Stimulated activated naive CD8-positive, alpha-beta T cell treated with anti-CD3 and anti-CD28 coated beads, Interleukin-15, Interleukin-2, amounts not matched to agents 100 U/mL and 50 U/mL, for 24 hours (primary cell): ENCODE measurements around the gene CRYGN.

ENCODE experiments used
- ATAC-seq: fragments of 150-1000 bp; cut with Tn5 transposase; one replicate; pipeline ENCODE4 v1.10.0; 2021
- DNase-seq: peaks from one replicate; pipeline ENCODE4 v3.0.0; 2021

The CRYGN gene, protein sequence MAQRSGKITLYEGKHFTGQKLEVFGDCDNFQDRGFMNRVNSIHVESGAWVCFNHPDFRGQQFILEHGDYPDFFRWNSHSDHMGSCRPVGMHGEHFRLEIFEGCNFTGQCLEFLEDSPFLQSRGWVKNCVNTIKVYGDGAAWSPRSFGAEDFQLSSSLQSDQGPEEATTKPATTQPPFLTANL

DNA sequence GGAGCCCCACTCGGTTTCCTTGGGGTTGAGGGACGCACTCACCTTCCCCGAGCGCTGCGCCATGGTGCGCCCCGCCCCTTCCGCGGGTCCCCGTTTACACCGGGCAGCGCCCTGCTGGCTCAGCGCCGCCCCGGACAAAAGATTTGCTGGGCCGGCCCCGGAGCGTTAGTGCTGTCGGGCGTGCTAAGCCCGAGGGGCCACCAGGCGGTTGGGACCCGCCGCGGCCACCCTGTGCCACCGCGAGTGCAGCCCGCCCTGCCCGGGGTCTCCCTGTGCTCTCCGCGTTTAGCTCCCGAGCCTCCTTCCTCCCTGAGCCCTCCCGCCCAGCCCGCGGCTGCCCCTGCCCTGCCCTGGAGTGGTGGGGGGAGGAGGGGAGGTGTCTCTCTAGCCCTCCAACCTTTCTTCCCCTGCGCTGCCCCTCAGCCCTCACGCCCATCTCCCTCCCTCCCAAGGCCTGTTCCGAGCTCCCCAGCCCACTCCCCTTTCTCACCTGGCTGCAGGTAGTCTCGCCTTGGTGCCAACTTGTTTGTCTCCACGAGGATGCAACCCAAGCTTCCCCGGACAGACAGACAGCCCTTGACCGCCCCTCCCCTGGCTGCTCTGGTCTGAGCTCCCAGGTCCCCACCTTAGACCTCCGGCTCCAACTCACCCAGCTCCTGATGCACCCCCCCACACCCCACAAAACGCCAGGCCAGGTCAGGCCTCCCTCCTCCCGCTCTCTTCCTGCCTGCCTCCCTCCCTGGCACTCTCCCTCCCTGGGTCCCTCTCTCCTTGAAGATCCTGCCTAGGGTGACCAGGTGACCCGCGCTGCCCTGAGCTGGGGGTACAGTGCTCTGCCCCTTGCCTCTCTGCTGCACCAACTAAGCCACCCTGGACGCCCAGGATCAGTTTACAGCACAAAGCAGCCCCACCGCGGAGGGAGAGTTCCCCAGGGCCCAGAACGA lies at the start of gene CRYGN:
CRYGN (minus strand) TSS at position 287 of the 944 bp plus-strand sequence; CDS start at position 63, 224 bp downstream.
- ATAC-seq (no peak), DNase-seq (no peak)

DNA sequence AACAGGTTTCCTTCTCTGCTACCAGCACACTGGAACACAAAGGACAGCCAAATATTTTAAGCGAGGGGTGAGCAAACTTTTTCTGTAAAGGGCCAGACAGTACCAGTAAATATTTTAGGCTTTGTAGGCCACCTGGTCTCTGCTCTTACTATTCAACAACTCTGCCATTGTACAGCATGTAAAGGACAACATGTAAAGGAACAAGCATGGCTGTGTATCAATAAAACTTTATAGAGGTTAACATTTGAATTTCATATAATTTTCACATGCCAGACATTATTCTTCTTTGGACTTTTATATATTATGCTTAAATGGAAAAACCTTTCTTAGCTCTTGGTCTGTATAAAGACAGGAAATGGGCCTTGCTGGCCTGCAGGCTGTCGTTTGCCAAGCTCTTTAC lies 49.6 kb upstream of the CRYGN start:
- no peak for DNase-seq
- ATAC-seq = no peak

DNA sequence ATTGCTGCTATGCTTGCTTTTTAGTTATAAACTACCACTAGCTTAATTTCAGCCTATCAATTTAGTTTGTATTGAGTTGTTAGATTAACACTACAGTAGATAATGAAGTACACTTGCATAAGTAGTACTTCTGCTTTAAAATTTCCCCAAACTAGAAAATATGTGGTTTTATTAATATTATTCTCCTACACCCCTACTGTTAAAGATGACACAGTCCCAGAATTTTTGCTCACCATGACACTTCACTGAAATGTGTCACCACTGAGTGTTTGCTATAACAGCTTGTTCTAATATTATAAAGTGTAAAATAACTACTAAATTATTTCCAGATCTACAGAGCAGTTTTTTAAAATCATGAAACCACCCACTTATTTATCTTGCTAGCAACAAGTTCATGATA lies 48.2 kb upstream of the CRYGN start:
- DNase-seq (no peak), ATAC-seq (no peak)

DNA sequence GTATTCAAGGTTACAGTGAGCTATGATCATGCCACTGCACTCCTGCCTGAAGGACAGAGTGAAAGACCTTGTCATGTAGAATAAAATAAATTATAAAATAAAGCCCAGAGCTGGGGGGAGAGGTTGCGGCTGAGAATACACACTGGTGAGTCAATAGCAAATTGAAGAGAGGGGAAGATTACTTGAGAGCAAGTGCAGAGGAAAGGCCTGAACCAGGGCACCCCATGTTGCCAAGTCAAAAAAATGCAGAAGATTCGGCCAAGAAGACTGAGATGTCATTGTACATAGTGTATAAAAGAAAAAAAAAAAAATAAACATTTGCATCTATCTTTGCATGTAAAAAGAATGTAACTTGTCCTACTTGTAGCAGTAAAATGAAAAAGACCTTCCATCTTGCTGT lies 47.3 kb upstream of the CRYGN start:
- DNase-seq = no peak

DNA sequence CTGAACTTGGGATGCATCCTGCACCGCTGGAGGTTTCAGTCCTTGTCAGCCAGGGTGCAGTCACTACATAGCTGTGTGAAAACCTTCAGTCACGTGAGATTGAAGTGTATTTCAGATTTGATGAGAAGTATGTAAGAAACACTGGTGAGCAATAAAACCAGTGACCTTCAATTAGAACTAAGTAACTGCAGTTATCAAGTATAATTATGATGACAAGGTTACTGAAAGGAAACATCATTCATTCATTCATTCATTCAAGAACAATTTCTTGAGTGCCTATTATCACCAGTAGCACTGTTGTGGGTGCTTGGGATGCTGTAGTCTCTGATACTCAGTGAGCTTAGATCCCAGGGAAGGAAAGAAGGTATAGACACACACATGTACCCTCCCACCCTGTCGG lies 46.1 kb upstream of the CRYGN start:
- DNase-seq = no peak
- no peak for ATAC-seq

More for the DNA sequence above, 47.3 kb upstream of the CRYGN start:
- ATAC-seq = no peak

DNA sequence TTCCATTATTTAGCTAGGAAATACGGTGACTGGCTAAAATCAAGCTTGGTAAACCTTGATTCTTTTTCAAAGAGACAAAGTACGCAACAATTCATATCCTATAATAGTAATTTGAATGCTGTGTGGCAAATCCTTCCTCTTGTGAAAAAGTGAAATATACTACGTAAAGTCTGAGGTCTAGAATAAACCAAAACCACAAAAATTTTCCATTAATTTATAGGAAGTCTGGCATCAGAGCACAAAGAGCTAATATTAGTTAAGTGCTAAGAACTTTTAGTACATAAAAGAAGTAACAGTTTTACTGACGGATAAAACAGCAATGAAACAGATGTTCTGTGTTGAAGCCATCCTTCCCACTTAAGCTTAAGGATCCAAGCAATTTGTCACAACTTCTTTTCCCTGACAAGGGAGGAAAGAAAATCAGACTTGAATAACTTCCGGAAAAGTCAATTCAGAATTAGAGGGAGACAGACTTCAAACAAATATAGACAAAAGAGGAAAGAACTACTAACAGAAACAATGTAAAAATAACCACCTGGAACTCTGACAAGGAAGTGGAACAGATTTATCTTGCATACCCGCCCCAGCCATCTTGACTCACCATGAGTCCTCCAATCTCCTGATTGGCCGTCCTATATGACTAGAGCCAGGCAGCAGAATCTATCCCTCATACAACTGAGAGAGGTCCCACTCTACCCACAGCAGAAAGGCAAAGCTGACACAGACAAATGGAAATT lies 45.2 kb upstream of the CRYGN start:
- peak; percentile 28 for DNase-seq
- ATAC-seq = peak; percentile 94

DNA sequence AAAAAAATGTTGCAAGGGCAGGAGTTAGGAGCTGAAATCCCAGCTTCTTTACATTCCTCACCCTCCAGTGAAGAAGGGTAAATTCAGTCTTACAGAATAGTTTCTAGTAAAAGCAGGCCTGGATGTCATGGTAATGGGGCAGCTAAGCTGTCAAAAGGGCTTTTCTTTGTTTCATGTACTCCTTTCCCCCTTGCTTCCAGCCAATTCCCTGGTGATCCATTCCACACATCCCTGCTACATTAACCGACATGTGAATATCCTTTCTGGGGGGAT lies 43.7 kb upstream of the CRYGN start:
- ATAC-seq (no peak), DNase-seq (no peak)

DNA sequence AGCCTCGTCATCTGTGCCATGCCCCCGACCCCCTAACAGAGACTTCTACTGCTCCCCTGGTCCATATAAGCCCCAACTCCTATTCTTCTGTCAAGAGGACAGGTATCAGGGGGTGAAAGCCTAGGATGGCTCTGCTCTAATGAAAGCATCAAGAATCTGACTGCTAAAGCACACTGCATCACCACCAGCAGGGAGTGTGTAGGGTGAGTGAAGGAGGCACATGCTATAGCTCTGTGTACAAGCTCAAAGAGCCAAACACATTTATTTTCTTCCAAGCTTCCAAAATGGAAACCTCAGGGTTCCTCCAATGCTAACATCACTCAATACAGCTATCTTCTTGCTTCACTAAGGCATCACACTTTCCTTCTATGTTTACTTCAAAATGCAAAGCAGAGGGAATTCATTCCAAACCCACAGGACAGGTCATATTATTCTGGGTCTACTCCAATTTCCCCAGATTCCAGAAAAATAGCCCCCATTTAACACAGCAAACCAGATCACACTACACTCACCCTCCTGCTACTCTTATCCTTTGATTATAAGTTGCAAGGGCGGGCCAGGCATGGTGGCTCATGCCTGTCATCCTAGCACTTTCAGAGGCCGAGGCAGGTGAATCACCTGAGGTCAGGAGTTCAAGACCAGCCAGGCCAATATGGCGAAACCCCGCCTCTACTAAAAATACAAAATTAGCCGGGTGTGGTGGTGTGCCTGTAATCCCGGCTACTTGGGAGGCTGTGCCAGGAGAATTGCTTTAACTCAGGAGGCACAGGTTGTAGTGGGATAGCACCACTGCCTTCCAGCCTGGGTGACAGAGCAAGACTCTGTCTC lies 43.2 kb upstream of the CRYGN start:
- ATAC-seq = no peak
- DNase-seq = no peak

DNA sequence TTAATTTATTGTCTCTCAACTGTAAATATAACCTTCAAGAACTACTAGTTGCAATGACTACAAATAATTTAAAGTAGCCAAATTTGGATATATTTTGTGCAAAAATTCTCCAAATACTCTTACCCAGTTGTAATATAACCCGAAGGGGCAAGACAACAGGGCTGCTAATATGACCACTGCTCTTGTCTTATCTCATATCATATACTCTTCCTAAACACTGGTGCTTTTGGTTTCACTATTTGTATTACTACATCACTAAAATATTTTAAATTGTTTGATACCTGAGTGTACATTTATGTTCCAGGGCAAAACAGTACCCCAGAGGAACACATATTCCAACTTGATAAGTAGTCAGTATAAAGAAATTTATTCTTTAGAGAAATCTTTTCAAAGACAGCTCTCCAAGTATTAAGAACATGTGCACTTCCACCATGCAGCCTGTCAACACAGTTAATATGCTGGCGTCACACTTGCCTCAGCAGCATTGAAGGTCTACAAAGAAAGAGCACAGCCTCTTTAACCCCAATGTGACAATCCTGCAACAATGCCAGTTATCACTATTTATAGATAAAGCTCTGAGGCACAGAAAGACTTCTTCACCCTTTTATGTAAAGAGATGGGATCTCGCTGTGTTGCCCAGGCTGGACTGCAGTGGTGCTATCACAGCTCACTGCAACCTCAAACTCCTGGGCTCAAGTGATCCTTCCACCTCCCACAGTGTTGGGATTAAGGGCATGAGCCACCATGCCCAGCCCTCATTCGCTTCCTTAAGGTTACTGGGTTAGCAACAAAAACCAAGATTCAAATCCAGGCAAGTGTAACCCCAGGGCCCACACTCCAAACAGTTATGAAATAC lies 41.9 kb upstream of the CRYGN start:
- ATAC-seq (no peak), DNase-seq (no peak)

DNA sequence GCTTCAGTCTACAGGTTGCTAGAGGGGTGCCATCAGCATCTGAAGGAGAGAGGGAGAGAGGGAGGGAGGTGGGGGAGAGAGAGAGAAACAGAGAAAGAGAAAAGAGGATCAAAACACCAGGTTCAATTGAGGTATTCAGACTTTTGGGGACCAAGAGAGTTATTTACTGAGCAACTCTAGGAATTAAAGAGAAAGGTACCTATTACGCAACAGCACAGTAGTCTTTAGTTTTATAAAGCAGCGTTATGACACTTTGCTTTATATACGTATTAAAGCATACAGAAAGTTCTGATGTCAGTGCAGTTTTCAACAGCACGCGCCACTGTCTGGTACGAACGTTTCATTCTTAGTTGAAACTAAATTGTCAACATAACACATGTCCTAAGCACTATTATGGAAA lies 37.9 kb upstream of the CRYGN start:
- ATAC-seq (no peak), DNase-seq (no peak)

DNA sequence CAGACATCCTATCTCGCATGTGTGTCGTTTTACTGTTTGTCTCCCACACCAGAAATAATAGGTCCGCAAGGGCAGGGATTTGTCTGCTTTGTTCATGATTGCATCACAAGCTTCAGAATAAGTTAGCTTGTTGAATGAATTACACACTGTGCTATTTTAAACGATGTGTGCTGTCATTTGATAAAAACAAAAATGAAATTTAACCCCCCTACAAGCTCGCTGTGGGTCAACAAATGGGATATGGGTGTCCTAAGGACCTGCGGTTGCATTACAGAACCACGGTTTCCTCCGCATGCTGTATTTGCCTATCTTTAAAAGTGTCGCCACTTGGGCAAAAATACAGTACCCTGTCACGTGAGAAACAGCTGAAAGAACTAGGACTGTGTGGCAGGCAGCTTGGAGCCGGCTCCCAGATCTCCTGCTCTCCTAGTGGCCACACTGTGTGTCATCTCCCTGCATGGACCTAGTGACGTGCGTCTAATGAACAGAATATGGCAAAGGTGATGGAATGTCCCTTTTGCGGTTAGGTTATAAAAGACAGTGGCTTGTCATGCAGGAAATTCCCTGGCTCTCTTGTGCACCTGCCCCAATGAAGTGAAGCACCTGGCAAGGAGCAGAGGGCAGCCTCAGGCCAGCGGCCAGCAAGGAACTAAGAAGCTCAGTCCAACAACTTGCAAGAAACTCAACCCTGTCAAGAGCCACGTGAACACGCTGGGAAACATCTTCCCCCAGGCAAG lies 32.9 kb upstream of the CRYGN start:
- ATAC-seq (no peak), DNase-seq (no peak)

DNA sequence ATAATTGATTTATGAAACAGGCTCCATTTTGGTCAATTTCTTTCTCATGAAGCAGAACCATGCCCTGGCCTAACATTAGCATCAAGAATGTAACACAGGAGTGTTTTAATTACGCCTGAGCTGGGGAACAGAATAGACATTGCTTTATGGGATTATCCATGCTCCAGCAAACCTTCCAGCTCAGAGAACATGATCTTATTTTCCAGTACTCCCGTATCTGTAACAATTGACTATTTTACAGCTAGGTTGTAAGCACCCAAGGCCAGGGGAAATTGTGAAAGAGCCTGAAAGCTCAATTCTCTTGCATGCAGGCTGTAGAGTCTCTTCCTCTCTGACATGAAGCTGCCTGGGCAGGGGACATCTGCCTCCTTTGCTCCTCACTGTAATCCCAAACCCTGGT lies 30.8 kb upstream of the CRYGN start:
- no peak for DNase-seq
- no peak for ATAC-seq

DNA sequence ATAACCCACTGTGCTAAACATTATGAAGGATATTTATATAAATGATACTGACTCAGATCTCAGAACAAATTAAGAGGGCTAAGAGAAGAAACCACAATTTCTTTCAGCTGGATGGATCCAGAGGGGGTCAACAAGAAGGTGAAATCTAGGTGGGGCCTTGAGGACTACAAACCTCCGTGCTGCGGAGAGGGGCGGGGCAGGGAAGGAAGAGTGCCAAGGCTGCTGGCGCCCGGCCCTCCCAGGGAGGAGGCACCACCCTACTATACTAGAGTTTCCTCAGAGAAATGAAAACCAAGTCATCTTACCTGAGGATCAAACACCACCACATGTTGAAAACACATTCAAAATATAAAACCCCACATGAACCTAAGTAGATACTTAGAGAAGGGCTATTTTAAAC lies 29.3 kb upstream of the CRYGN start:
- DNase-seq (no peak), ATAC-seq (no peak)

DNA sequence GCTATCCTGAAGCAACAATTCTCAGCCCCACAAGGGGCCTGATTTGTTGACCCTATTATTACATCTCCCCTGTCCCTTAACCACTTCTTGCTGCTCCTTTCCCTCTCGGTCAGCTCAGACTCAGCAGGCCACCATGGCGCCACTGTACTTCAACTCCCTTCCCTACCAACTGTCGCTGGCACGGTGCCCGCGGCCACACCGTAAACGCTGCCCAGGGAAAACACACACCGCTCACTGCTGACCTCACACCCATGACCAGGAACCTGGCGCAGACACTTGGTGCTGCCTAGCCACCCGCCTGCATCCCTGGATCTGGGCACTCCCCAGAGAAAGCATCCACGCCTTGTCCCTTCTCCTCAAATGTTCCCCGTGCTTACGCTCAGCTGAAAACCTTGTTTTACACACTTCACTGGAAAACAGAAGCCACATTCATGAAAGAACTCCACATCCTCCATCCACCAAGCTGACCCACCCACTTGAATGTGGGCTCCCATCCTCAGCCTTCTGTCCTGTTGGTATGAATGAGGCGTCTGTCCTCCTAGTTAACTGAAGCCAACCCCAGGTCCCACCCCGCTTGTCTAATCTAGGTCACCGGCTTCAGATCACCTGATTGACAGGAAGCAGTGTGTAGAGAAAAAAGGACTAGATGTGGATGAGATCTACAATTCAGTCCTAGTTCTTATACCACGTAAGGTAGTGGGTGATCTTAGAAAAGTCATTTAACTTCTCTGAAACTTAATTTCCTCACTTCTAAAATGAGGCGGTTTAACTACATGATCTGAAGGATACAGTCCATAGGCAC lies 28.5 kb upstream of the CRYGN start:
- ATAC-seq (no peak), DNase-seq (no peak)

DNA sequence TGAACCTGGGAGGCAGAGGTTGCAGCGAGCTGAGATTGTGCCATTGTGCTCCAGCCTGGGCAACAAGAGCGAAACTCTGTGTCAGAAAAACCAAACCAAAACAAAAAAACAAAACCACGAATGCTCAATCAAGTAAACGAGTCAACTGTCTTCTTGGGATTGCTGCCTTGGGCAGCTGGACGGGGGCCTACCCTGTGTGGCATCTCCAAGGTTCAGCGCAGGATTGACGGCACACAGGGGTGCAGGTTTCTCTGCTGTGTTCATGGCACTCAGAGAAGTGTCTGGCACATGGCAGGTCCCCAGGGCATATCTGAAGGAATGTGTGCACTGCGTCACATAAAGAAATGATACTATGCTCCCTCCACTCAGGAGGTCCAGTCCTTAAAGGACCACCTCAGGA lies 25.2 kb upstream of the CRYGN start:
- no peak for DNase-seq
- no peak for ATAC-seq

DNA sequence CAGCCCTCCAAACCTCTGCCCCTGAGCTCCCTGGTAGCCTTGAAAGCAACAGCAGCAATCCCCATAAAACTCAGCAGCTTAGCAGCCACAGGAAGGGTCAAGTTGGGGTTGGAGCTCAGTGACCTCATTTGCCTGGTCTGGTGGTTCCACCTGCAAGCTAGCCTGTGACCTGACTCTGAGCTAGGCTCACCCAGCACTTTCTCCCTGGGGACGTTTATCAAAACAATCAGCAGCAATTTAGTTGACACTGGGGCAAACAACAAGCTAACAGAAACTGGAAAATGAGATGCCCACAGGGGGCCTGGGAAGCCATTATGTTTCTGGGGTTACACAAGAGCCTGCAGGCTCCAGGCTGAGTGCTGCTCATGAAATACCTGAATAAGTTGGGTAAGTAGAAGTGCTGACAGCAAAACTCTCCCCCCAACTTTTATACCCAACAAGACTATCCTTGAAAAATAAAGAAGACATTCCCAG lies 22.4 kb upstream of the CRYGN start:
- DNase-seq = no peak
- no peak for ATAC-seq

DNA sequence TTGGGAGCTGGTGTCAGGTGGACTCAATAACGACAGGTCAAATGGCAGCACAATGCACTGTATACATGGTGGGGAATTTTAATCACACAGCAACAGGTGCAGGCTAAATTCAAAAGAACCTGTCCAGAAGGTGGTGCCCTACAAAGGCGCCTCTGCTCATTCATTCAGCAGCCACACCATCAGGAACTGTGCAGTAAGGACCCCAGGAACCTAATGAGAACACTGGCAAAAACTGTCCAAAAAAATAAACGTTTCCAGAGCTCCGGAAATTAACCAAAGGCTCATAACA lies 21.9 kb upstream of the CRYGN start:
- no peak for DNase-seq
- no peak for ATAC-seq

DNA sequence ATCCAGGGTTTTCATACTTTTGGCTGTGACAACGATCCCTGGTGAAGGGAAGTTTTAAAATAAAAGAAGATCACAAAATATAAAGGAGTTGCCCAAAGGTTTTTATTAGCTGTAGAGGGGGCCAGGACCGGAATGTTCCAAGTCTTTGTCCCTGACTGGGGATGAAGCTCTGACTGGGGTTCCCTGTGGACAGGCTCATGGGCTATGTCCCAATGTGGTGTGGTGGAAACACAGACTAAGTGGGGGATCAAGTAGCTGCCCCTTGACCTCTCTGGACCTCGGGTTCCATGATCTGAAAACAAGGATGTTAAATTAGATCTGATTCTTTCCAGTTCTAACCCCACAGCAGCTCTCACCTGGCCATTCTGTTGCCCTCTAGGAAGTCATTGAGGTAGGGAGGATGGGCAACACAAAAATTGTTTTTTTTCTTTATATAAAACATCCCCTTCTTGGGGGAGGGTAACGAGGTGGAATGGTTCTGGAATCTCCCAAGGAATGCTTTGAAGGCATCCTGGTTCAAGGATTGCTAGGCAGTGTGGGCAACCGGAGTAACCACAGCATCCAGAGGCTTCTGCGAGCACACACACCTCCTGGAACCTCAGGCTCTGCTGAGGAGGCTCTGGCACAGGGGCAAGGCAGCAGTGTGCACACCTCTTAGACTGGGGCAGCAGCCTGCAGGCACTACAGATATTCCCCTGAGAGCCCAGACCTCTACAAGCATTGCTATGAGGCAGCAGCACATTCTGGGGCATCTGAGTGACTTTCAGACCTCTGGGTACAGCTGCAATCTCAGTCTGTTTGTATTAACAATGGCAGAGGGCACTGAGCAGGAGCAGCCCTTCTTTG lies 21.4 kb upstream of the CRYGN start:
- ATAC-seq (no peak), DNase-seq (no peak)

DNA sequence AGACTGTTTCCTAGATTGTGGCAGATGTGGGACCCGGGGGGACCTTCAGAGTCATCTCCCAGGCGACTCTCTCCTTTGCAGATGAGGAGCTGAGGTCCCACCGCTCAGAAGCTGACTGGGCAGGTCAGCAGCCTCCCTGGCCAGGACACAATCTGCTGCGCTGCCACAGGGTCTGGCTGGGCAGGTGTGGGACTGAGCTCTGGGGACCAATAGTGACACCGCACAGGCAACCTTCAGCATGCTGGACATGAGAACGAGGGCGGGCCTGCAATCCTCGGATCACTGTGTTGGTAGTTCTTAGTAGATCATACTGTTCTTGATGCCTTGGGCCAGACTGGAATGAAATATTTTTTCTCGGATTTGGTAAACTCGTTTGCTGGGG lies 20.5 kb upstream of the CRYGN start:
- ATAC-seq = no peak

More for the DNA sequence above, 20.5 kb upstream of the CRYGN start:
- no peak for DNase-seq
